DMS53 (cell line): Measurements from ENCODE around the gene HTT-AS.

ENCODE experiments used
- DNase-seq: peaks from one replicate; lab custom pipeline; 2025; lab: John Stamatoyannopoulos, UW

Gene HTT-AS

DNA sequence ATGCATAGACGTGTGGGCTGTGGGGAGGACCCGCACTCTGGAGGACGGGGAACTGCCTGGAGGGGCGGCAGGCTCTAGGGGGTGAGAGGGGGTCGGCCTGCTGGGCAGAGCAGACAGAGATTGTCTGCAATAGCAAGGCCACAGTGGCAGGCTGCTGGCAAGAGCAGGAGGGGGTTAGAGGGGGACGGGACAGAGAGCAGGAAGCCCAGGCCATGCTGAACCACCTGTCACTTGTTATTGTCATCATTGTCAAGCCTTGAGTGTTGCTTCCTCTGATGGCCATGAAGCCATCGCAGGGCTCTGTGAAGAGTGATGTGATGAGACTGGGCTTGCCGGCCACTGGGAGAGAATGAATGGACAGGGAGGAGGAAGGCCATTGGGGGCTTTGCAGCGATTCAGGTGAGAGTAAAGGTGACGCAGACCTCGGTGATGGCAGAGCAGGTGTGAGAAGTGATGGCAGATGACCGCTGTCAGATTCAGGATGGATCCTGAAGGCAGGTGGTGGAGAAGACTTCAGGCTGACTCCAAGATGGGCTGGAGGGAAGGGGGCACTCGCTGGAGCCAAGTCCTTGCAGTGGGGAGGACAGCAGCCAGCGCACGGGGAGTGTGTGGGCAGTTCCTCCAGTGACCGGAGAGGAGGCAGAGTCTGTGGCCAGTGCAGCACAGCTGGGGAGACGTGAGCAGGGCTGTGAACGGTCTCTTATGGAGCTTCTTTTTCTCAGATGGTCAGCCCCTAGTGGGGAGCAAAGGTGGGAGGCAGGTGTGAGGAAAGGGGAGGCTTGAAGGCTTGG, 43.6 kb downstream of the HTT-AS start:
- DNase-seq: peak; percentile 49

DNA sequence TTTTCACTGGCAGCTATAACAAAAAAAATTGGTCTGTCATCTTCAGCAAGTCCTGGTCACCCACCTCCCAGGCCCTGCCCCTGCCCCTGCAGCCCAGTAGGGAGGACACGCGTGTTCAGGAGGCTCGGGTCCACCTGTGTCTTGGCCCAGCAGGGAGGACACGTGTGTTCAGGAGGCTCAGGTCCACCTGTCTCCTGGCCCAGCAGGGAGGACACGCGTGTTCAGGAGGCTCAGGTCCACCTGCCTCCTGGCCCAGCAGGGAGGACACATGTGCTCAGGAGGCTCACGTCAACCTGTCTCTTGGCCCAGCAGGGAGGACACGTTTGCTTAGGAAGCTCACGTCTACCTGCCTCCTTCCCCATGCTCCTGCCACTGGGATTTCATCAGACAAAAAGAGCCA, 44.9 kb downstream of the HTT-AS start:
- DNase-seq: no peak

DNA sequence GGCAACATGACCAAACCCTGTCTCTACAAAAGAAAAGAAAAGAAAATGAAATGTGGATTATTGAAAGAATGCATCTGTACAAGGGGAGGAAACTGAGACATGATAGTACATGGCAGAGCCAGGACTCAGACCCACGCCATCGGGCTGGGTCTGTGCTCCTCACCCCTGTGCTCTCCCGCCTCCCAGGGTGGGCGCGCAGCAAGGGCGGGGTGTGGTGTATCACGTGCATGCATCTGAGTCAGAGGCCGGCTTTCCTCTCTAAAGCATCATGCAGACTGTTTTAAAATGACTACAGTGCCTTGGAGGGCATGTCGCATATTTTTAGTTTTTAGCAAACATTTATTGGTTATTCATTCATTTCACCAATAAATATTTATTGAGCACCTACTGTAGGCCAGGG, 47.8 kb downstream of the HTT-AS start:
- no peak for DNase-seq

DNA sequence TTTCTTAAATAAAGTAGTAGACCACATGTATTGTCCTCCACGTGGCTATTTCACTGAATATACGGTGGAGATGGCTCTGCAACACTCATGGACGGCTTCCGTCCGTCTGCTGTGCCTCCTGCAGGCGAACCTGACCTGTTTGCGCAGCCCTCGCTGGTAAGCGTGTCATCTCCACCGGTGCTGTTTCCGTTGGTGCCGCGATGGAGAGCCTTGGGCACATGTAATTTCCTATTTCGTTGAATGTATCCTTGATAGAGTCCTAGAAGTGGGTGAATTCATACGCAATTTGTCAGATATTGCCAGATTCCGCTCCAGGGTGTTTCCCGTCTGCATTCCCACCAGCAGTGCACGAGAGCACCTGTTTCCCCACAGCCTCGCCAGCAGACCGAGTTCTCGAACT, 48.5 kb downstream of the HTT-AS start:
- DNase-seq: no peak

DNA sequence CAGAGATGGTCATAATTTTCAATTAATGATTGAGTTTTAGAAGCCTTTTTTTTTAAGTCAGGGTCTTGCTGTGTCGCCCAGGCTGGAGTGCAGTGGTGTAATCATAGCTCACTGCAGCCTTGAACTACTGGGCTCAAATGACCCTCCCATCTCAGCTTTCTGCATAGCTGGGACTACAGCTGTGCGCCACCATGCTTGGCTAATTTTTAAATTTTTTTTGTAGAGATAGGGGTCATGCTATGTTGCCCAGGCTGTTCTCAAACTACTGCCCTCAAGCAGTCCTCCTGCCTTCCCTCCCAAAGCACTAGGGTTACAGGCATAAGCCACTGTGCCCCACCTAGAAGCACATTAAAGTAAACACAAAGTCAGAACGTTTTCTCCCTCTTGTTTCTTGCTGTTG, 51.7 kb downstream of the HTT-AS start:
- no peak for DNase-seq

DNA sequence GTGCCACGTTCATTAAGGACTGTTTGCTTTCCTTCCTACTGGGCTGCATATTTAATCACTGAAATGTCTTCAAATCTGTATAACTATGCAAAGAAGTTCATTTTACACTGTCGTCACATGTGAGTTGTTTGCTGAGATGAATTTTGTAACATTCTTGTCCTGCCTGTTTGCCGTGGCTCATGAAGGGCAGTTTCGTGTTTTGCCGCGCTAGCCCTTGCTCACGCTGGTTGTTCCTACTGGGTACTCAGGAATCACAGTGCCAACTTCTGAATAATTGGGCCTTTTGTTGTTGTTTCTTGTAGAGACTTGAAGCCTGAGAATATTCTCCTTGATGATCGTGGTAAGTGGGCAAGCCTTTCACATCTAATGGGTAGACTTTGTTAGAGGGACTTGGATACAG, 52.2 kb downstream of the HTT-AS start:
- DNase-seq: no peak

DNA sequence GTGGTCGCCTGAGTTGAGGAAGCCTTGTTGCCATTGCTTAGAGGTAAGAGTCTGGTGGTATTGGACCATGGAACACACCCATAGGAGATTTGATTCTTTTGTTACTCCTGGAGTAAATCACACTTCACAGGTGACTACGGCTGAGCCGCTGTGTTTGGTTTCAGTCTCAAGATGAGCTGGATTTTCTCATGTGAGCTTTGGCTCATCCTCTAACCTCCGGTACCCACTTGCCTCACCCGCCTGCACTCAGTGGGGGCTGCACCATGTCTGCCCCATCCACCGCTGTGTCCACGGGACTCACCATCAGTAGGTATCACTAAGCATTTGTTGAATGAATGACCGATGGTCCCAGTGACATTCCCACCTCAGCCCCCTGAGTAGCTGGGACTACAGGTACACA, 52.7 kb downstream of the HTT-AS start:
- DNase-seq: no peak

DNA sequence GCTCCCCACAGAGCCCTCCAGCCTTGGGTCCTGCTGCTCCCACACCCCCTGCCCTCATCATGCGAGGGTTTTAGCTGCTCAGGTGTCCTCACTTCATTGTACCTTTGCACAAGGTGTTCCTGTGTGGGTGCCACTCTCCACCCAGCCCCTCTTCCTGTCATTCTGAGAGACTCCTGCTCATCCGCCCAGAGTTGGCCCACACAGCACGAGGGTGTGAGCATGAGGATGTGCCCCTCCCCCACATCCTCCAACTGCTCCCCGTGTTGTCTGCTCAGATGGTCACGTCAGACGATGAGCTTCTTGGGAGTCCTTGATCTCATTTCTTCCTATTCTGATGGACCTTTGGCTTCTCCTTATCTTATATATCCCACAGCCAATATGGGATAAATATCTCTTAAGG, 53.2 kb downstream of the HTT-AS start:
- DNase-seq: no peak

DNA sequence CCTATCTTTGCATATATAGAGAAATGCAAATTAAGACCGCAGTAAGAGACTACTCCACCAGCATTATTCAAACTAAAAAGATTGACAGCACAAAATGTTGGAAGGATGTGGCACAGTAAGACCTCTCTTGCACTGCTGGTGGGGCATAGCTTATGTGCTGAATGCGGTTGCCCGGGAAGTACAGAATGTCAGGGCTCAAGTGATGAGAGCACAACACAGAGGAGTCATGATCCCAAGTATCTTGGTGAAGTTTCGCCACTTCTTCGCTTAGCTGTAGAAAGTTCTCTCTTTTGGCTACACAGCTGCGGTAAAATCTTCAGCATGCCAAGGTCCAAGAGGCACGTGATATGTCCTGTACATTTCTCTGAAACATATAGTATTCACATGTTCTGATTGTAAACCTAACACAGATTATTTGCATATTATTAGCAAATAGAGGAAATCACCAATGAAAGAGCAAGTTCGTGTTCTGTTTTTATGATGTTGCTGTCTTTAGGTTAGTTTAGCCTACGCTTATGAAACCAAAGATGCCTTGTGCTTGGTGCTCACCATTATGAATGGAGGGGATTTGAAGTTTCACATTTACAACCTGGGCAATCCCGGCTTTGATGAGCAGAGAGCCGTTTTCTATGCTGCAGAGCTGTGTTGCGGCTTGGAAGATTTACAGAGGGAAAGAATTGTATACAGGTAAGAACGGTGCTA, 55.0 kb downstream of the HTT-AS start:
- DNase-seq: no peak

DNA sequence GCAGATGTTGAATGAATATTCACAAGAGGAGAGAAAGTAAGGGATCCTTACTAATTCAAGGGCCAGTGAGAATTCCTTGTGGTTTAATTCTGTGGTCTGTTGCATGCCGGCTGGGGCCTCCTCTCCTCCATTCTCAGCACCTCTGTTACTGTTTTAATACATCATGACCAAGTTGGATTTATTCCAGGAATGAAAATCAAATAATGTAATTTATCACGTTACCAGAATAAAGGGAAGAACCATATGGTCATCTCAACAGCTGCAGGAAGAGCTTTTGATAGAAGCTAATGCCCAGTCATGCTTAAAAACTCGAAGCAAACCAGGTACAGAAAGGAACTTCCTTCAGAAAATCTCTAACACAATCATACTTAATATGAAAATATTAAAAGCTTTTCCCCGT, 56.8 kb downstream of the HTT-AS start:
- no peak for DNase-seq

DNA sequence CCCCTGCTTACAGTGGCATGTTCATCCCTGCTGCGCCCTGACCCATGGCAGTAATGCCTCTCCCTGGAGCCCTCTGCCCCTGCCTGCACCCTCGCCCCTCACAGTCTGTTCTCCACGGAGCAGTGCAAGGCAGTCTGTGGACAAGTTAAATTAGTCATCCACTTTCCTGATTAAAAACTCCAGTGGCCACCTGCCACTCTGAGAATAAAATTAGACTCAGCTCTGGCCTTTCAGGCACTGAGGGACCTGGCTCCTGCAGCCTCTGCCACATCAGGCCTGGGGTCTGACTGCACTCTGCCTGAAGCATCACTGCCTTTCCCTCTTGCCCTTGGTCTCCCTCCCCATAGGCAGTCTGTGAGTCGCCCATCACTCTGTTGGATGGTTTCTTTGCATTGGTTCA, 57.4 kb downstream of the HTT-AS start:
- DNase-seq: no peak

DNA sequence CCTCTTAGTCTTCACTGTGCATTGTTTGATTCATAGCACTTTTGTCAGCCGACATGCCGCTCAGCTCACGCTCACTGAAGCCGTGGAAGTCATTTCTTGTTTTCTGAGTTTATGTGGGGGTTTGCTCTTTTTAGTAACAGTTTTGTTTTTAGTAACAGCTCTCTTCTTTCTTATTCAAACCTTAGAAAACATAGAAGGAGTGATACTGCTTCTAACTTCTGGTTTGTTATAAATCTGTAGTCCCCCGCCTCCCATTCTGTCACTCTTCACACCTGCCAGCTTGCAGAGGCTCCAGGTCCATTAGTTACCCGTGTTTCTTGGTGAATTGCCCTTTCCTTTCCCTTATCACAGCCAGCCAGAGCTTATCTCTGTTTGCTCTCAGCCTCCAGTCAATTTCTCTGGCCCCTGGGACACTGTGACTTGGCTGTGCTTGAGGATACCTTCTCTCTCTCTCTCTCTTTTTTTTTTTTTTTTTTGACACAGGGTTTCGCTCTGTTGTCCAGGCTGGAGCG, 60.4 kb downstream of the HTT-AS start:
- DNase-seq: no peak
